Measurements from ENCODE around the gene OR2W3.

GRCh38 chr1:247933989-247934388 is 38.6 kb downstream of the OR2W3 start:
- TF ChIP-seq EZH2 (IDR thresholded peaks at IDR 0.05; ENCODE audit: low read depth): no peak
- TF ChIP-seq, protein P1, sequence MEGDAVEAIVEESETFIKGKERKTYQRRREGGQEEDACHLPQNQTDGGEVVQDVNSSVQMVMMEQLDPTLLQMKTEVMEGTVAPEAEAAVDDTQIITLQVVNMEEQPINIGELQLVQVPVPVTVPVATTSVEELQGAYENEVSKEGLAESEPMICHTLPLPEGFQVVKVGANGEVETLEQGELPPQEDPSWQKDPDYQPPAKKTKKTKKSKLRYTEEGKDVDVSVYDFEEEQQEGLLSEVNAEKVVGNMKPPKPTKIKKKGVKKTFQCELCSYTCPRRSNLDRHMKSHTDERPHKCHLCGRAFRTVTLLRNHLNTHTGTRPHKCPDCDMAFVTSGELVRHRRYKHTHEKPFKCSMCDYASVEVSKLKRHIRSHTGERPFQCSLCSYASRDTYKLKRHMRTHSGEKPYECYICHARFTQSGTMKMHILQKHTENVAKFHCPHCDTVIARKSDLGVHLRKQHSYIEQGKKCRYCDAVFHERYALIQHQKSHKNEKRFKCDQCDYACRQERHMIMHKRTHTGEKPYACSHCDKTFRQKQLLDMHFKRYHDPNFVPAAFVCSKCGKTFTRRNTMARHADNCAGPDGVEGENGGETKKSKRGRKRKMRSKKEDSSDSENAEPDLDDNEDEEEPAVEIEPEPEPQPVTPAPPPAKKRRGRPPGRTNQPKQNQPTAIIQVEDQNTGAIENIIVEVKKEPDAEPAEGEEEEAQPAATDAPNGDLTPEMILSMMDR (conservative IDR thresholded peaks at IDR 0.05): no peak
